Endothelial cell of umbilical vein (primary cell): ENCODE measurements around the gene GPR22. TPM values are rescaled to one million over a fixed set of nuclear protein-coding genes. Genes with fewer than 3 reads are reported as not detected.

ENCODE experiments used
- BruUV-seq: library from RNA; stranded (reverse); fragments of 400-500 nt; replicated peaks from 2 replicates; lab custom pipeline; 2021; lab: Mats Ljungman, UMichigan
- CTCF ChIA-PET: fragments of 300-600, 350-600 bp; sonication (Branson Sonifier 250); formaldehyde crosslinking; loops from one replicate; lab custom pipeline; 2021; ENCODE audit warnings: antibody characterized with exemption, inconsistent platforms; lab: Charles Lee
- POLR2A ChIA-PET: fragments of 300-600, 350-600 bp; sonication (Branson Sonifier 250); formaldehyde crosslinking; loops from one replicate; lab custom pipeline; 2021; ENCODE audit warnings: antibody characterized with exemption, inconsistent platforms; lab: Charles Lee
- DNase-seq: peaks from one replicate; pipeline ENCODE4 v3.0.0-alpha.2; 2011; ENCODE audit warnings: low read depth, low spot score
- FAIRE-seq: peaks from 2 replicates; lab custom pipeline; 2011; peaks lifted over from hg19 to GRCh38; lab: Jason Lieb, UNC
- H2AFZ ChIP-seq: 2 replicates; pipeline ENCODE4 v1.6.0; 2012; ENCODE audit warnings: low read depth, low read length, control low read depth, inconsistent platforms
- H3K27ac ChIP-seq: 2 replicates; pipeline ENCODE4 v1.5.1; 2011; ENCODE audit warnings: low read depth, mild to moderate bottlenecking, control low read depth, low read length, moderate library complexity; ENCODE audit not compliant: insufficient read depth
- H3K27me3 ChIP-seq, 2 experiments: 2 replicates each; pipeline versions ENCODE4 v1.6.0 to v1.6.1; 2011; ENCODE audit warnings: low read length in 2 of 2, mixed read lengths in 1 of 2; ENCODE audit not compliant: control insufficient read depth in 2 of 2, insufficient read depth in 2 of 2
- H3K36me3 ChIP-seq, 2 experiments: 2 replicates in 1 of 2; 3 replicates in 1 of 2; pipeline ENCODE4 v1.5.1; 2011; ENCODE audit warnings: low read length in 2 of 2, mild to moderate bottlenecking in 1 of 2, moderate library complexity in 1 of 2; ENCODE audit not compliant: control insufficient read depth in 2 of 2, insufficient read depth in 2 of 2; ENCODE audit errors: extremely low read depth in 1 of 2
- H3K4me1 ChIP-seq: 3 replicates; pipeline ENCODE4 v1.5.1; 2011; ENCODE audit warnings: mild to moderate bottlenecking, low read length; ENCODE audit not compliant: control insufficient read depth, insufficient read depth; ENCODE audit errors: extremely low read depth
- H3K4me2 ChIP-seq: 2 replicates; pipeline ENCODE4 v1.6.1; 2011; ENCODE audit warnings: low read length, control low read depth, mixed read lengths; ENCODE audit not compliant: insufficient read depth
- H3K4me3 ChIP-seq, 3 experiments: fragments of 200-600 bp in 1 of 3; sonication (generic), shearing (Covaris generic) in 1 of 3; replicated peaks in 1 of 3; 2 replicates each; pipeline ENCODE4 v1.5.1; 2011 to 2016; ENCODE audit warnings: control low read depth in 3 of 3, low read length in 3 of 3, mild to moderate bottlenecking in 2 of 3, inconsistent platforms in 1 of 3, low read depth in 1 of 3, moderate library complexity in 1 of 3; ENCODE audit not compliant: insufficient read depth in 1 of 3
- H3K79me2 ChIP-seq: 2 replicates; pipeline ENCODE4 v1.6.0; 2012; ENCODE audit warnings: low read length, inconsistent platforms; ENCODE audit not compliant: control insufficient read depth, insufficient read depth
- H3K9ac ChIP-seq: replicated peaks from 2 replicates; pipeline ENCODE3; 2011; ENCODE audit warnings: low read length, control low read depth; ENCODE audit not compliant: insufficient read depth; ENCODE audit errors: extremely low read depth
- H3K9me1 ChIP-seq: replicated peaks from 3 replicates; pipeline ENCODE4 v1.6.0; 2011; ENCODE audit warnings: mild to moderate bottlenecking, low read length; ENCODE audit not compliant: control insufficient read depth, insufficient read depth; ENCODE audit errors: extremely low read depth
- H3K9me3 ChIP-seq: replicated peaks from 2 replicates; pipeline ENCODE4 v1.5.1; 2012; ENCODE audit warnings: low read length, inconsistent platforms; ENCODE audit not compliant: control insufficient read depth, insufficient read depth
- H4K20me1 ChIP-seq: replicated peaks from 2 replicates; pipeline ENCODE3; 2011; ENCODE audit warnings: mild to moderate bottlenecking, low read length; ENCODE audit not compliant: control insufficient read depth, insufficient read depth; ENCODE audit errors: extremely low read depth
- EZH2 ChIP-seq: IDR thresholded peaks from 2 replicates; pipeline ENCODE4 v1.6.1; 2012; ENCODE audit warnings: borderline replicate concordance, low read depth, mild to moderate bottlenecking, moderate library complexity, low read length, inconsistent platforms; ENCODE audit not compliant: severe bottlenecking
- FOS ChIP-seq: IDR thresholded peaks from 2 replicates; pipeline ENCODE4 v1.6.1; 2011; ENCODE audit warnings: mild to moderate bottlenecking, low read length, moderate library complexity, borderline replicate concordance; ENCODE audit not compliant: insufficient read depth
- GATA2 ChIP-seq: IDR thresholded peaks from 2 replicates; pipeline ENCODE4 v1.7.0; 2011; ENCODE audit warnings: low read depth, mild to moderate bottlenecking, moderate library complexity, mixed read lengths, low read length; ENCODE audit not compliant: insufficient read length, insufficient read depth
- JUN ChIP-seq: IDR thresholded peaks from 2 replicates; pipeline ENCODE4 v1.6.1; 2011; ENCODE audit warnings: borderline replicate concordance, low read depth; ENCODE audit not compliant: insufficient read length, insufficient read depth
- MYC ChIP-seq: IDR thresholded peaks from one replicate; pipeline ENCODE4 v1.6.1; 2011; ENCODE audit warnings: mild to moderate bottlenecking, low read depth, low read length
- POLR2A ChIP-seq: IDR thresholded peaks from 2 replicates; pipeline ENCODE4 v1.6.1; 2012; ENCODE audit warnings: low read depth, mild to moderate bottlenecking, control low read depth, low read length
- POLR2AphosphoS5 ChIP-seq: IDR thresholded peaks from 2 replicates; pipeline ENCODE4 v1.6.1; 2012; ENCODE audit warnings: low read depth, mild to moderate bottlenecking, control low read depth, low read length, moderate library complexity; ENCODE audit not compliant: insufficient read depth
- dilution Hi-C: fragments of 300-500 bp; cut with MboI; formaldehyde crosslinking; loops from one replicate; pipeline ENCODE4 v1.15.0; 2019; ENCODE audit warnings: low sequenced_read_pairs; ENCODE audit not compliant: extremely low pct_ligation_motif_present
- intact Hi-C: fragments of 100-400 bp; cut with micrococcal nuclease; formaldehyde crosslinking; loops from one replicate; pipeline ENCODE4 v1.10.0; 2022
- polyA plus RNA-seq, 4 experiments: library from polyadenylated mRNA; depleted of rRNA in 3 of 4; stranded (reverse) in 3 of 4; unstranded in 1 of 4; fragments of >200 nt; gene quantifications; 2 replicates each; pipeline versions ENCODE4 v1.2.1 to v1.2.3, GENCODE V29; 2011 to 2012; ENCODE audit warnings: missing spikeins in 1 of 4
- total RNA-seq: library from RNA; stranded (reverse); gene quantifications from 2 replicates; pipeline ENCODE4 v1.2.3, GENCODE V29; 2021
- TF ChIP-seq, protein P1 (sequence below): IDR thresholded peaks from 2 replicates; pipeline ENCODE4 v1.6.1; 2011; ENCODE audit not compliant: insufficient read depth, insufficient read length
- TF ChIP-seq, protein P2 (sequence below), 2 donors: IDR thresholded peaks; 1 replicate in 1 of 2; 2 replicates in 1 of 2; pipeline ENCODE4 v1.5.1; 2011; ENCODE audit warnings: low read length in 2 of 2, mild to moderate bottlenecking in 2 of 2, moderate library complexity in 2 of 2, control low read depth in 1 of 2, inconsistent platforms in 1 of 2, low read depth in 1 of 2; ENCODE audit not compliant: insufficient read depth in 1 of 2; ENCODE audit errors: extremely low read depth in 1 of 2

Gene GPR22
- total and polyA plus RNA-seq, 2 donors (not counting 3 experiments of a cell fraction or from before 2014, with no cell fraction given): not detected

DNA sequence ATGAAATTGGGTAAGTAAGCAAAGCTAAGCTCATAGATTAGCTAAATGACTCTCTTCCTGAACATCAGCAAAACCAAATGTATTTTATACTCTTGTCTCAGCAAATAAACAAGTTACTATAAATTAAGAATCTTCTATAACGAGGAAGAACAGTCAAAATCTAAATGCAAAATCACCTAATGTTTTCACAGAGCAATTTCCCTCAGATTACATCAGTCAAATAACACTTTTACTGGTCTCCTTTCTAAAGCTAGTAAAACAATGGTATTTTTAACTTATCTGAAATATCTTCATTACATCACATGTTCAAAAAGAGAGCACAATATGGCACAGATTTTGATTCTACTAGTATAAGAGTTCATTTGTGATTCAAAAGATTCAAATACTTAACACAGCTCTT lies 16.5 kb upstream of the GPR22 start:
- BruUV-seq: no TSS peak
- POLR2A ChIA-PET: no interaction called here
- CTCF ChIA-PET: interaction anchor here (1.0 kb wide), 1 partner anchor 422 kb away, joined by 3 read pairs; no protein-coding TSS in a partner anchor

More for the DNA sequence above, 16.5 kb upstream of the GPR22 start:
- H3K4me1 ChIP-seq: no peaks in the 10 kb centered on the region
- H3K27ac ChIP-seq: no peak overlapping the region
- no peaks in the 10 kb centered on the region for H4K20me1 ChIP-seq
- H3K36me3 ChIP-seq: peaks cover 0 to 3% of the 10 kb centered on the region in 2 experiments
- intact Hi-C loops (no loop called here), dilution Hi-C loops (no loop called here)
- no peak overlapping the region for H3K9ac ChIP-seq
- no peaks in the 10 kb centered on the region for H3K79me2 ChIP-seq
- no peak for TF ChIP-seq FOS
- no peak for TF ChIP-seq POLR2AphosphoS5
- no peak for TF ChIP-seq EZH2
- no peak for TF ChIP-seq POLR2A
- TF ChIP-seq, protein P1, sequence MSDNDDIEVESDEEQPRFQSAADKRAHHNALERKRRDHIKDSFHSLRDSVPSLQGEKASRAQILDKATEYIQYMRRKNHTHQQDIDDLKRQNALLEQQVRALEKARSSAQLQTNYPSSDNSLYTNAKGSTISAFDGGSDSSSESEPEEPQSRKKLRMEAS: no peak
- TF ChIP-seq, protein P2, sequence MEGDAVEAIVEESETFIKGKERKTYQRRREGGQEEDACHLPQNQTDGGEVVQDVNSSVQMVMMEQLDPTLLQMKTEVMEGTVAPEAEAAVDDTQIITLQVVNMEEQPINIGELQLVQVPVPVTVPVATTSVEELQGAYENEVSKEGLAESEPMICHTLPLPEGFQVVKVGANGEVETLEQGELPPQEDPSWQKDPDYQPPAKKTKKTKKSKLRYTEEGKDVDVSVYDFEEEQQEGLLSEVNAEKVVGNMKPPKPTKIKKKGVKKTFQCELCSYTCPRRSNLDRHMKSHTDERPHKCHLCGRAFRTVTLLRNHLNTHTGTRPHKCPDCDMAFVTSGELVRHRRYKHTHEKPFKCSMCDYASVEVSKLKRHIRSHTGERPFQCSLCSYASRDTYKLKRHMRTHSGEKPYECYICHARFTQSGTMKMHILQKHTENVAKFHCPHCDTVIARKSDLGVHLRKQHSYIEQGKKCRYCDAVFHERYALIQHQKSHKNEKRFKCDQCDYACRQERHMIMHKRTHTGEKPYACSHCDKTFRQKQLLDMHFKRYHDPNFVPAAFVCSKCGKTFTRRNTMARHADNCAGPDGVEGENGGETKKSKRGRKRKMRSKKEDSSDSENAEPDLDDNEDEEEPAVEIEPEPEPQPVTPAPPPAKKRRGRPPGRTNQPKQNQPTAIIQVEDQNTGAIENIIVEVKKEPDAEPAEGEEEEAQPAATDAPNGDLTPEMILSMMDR (IDR thresholded peaks at IDR 0.05; ENCODE audit: extremely low read depth in 1 of 2, insufficient read depth in 1 of 2, low read depth in 1 of 2, low read length in 2 of 2): no peak
- no peak for TF ChIP-seq GATA2
- TF ChIP-seq MYC: no peak
- TF ChIP-seq JUN: no peak
- no peaks in the 10 kb centered on the region for H3K9me3 ChIP-seq
- FAIRE-seq: no peak
- H3K4me3 ChIP-seq: no peak overlapping the region
- no peak overlapping the region for H3K4me2 ChIP-seq
- H2AFZ ChIP-seq: no peak overlapping the region
- DNase-seq: no peak
- H3K9me1 ChIP-seq: no peaks in the 10 kb centered on the region
- H3K27me3 ChIP-seq: no peaks in the 10 kb centered on the region
